HFFc6 (cell line): ENCODE results near the gene HEBP2. TPM values are rescaled to one million over a fixed set of nuclear protein-coding genes. Genes with fewer than 3 reads are reported as not detected.
A peak's percentile ranks its signal among the peaks of the same experiment; 100 is the strongest.
"Not testable (repeated sequence)": the region's sequence is repeated elsewhere in the genome, so short reads cannot be mapped to it uniquely, and the experiment has no call there.

ENCODE experiments used
- DNase-seq: peaks from one replicate; pipeline ENCODE4 v3.0.0-alpha.2; 2018
- H3K27ac Mint-ChIP-seq: 2 replicates; pipeline ENCODE4 v1.8.0; 2020; ENCODE audit warnings: mild to moderate bottlenecking, mixed read lengths
- H3K27me3 Mint-ChIP-seq: 2 replicates; pipeline ENCODE4 v1.8.0; 2021; ENCODE audit warnings: mild to moderate bottlenecking, moderate library complexity, mixed read lengths; ENCODE audit not compliant: insufficient read depth
- H3K36me3 Mint-ChIP-seq: 2 replicates; pipeline ENCODE4 v1.8.0; 2021; ENCODE audit warnings: low read depth, mixed read lengths
- H3K4me1 Mint-ChIP-seq: 2 replicates; pipeline ENCODE4 v1.8.0; 2020; ENCODE audit warnings: low read depth, mixed read lengths
- H3K4me3 Mint-ChIP-seq: 2 replicates; pipeline ENCODE4 v1.8.0; 2020; ENCODE audit warnings: mild to moderate bottlenecking, moderate library complexity, mixed read lengths
- H3K9me3 Mint-ChIP-seq: 2 replicates; pipeline ENCODE4 v1.8.0; 2020; ENCODE audit warnings: mild to moderate bottlenecking, mixed read lengths
- long read RNA-seq: library from polyadenylated mRNA; unstranded; transcript quantifications from one replicate; pipeline ENCODE4 v2.0.0, GENCODE V29; 2019
- total RNA-seq, 6 experiments: library from RNA; stranded (reverse); fragmentation: NEBNext Ultra II Directional; extraction: Animal tissue kit (Norgen Biotek cat#: 25700); gene quantifications; 2 replicates in 1 of 6; 3 replicates in 5 of 6; pipeline ENCODE4 v1.2.3, GENCODE V29; 2021
- TF ChIP-seq, protein P1 (sequence below): fragments of 200-600 bp; sonication (generic); IDR thresholded peaks from 2 replicates; pipeline ENCODE4 v1.5.0; 2021; ENCODE audit warnings: antibody characterized with exemption, mild to moderate bottlenecking

HEBP2 gene, protein sequence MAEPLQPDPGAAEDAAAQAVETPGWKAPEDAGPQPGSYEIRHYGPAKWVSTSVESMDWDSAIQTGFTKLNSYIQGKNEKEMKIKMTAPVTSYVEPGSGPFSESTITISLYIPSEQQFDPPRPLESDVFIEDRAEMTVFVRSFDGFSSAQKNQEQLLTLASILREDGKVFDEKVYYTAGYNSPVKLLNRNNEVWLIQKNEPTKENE
- total RNA-seq: 10 to 100 TPM; 39.7 to 48.4 (median 44.9) TPM
- long read RNA-seq, full-length matches to known transcripts: 7 of 24 reads
- long read RNA-seq, partial matches to known transcripts: 14 of 24 reads
- long read RNA-seq, other reads (novel, unspliced or antisense): 3 of 24 reads

DNA sequence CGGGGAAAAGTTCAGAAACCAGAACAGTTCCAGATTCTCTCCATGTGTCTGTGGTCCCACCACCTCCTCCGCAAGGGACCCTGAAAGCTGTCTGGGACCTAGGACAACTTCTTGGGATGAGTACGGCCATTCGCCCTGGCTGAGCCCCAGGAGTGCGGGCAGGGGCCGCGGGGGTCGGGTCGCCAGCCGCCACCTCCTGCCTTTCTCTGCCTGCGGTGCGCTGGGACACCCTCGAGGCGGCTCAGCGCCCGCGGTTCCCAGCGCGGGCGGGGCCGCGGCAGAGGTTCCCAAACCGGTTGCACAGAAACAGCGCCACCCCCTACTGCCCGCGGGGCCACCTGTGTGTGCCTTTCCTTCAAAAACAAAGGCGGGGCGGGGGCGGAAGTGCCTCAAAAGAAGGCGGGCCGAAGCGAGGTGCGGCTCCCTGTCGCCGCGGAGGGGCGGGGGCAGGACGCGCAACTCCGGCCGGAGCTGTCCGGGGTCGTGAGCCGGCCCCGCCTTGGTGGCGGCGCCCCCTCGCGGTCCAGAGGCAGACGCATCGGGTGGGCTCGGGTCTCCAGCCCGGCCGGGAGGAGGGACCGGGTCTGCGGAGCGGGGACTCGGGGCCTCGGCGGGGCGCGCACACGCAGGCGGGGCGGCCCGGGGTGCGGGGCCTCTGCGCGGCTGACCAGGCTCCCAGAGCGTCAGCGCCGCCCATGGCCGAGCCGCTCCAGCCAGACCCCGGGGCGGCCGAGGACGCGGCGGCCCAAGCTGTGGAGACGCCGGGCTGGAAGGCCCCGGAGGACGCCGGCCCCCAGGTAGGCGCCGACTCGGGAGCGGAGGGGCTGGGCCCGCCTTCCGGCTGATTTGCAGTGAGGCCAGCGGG, at the start of gene HEBP2:
Gene HEBP2 (plus strand): TSS at position 423 of the 865 bp plus-strand sequence. CDS start 273 bp downstream, at position 696.
- Mint-ChIP-seq H3K27me3 (no peaks in the 10 kb centered on the region; the same call in 1 of the 2 replicates), H3K4me1 (peaks cover 20% of the 10 kb centered on the region), H3K27ac (peak within 1 kb of the TSS; percentile 64), H3K4me3 (peak within 1 kb of the TSS; percentile 90), H3K36me3 (peaks cover 16% of the 10 kb centered on the region), H3K9me3 (no peaks in the 10 kb centered on the region)
- peak; percentile 67 for DNase-seq
- TF ChIP-seq, protein P1, sequence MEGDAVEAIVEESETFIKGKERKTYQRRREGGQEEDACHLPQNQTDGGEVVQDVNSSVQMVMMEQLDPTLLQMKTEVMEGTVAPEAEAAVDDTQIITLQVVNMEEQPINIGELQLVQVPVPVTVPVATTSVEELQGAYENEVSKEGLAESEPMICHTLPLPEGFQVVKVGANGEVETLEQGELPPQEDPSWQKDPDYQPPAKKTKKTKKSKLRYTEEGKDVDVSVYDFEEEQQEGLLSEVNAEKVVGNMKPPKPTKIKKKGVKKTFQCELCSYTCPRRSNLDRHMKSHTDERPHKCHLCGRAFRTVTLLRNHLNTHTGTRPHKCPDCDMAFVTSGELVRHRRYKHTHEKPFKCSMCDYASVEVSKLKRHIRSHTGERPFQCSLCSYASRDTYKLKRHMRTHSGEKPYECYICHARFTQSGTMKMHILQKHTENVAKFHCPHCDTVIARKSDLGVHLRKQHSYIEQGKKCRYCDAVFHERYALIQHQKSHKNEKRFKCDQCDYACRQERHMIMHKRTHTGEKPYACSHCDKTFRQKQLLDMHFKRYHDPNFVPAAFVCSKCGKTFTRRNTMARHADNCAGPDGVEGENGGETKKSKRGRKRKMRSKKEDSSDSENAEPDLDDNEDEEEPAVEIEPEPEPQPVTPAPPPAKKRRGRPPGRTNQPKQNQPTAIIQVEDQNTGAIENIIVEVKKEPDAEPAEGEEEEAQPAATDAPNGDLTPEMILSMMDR: peak; percentile 81

GRCh38 chr6:138357928-138358327, 46.1 kb upstream of the HEBP2 start:
- Mint-ChIP-seq H3K9me3 (no peaks in the 10 kb centered on the region), H3K4me1 (no peaks in the 10 kb centered on the region), H3K27ac (no peak overlapping the region), H3K36me3 (no peaks in the 10 kb centered on the region), H3K27me3 (peaks cover 5% of the 10 kb centered on the region), H3K4me3 (no peak overlapping the region)
- TF ChIP-seq, protein P1: no peak
- no peak for DNase-seq

- H3K36me3 Mint-ChIP-seq, H3K27me3 Mint-ChIP-seq, H3K9me3 Mint-ChIP-seq, DNase-seq, H3K27ac Mint-ChIP-seq, H3K4me1 Mint-ChIP-seq, H3K4me3 Mint-ChIP-seq: not testable (repeated sequence)
These were observed 35.3 kb upstream of the HEBP2 start for GRCh38 chr6:138368684-138369083.

GRCh38 chr6:138370631-138371451, 33.2 kb upstream of the HEBP2 start:
- H3K27ac Mint-ChIP-seq: no peak overlapping the region
- H3K9me3 Mint-ChIP-seq: no peaks in the 10 kb centered on the region; the same call in 1 of the 2 replicates
- peaks cover 3% of the 10 kb centered on the region for H3K27me3 Mint-ChIP-seq
- no peak for DNase-seq
- TF ChIP-seq, protein P1: no peak
- peaks cover 5% of the 10 kb centered on the region; the same call in 1 of the 2 replicates for H3K4me1 Mint-ChIP-seq
- no peaks in the 10 kb centered on the region for H3K36me3 Mint-ChIP-seq
- H3K4me3 Mint-ChIP-seq: no peak overlapping the region

DNA sequence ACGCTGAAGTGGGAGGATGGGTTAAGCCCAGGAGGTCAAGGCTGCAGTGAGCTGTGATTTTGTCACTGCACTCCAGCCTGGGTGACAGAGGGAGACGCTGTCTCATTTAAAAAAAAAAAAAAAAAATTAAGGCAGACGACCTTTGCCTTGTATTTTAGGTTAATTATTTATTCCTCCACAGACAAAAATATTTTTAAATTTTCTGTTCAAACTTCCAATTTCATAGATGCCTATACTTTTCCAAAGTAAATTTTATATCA, 32.6 kb upstream of the HEBP2 start:
- Mint-ChIP-seq H3K9me3 (no peaks in the 10 kb centered on the region; the same call in 1 of the 2 replicates), H3K27ac (no peak overlapping the region)
- no peak for DNase-seq

More for the DNA sequence above, 32.6 kb upstream of the HEBP2 start:
- TF ChIP-seq, protein P1: no peak
- Mint-ChIP-seq H3K4me1 (peaks cover 5% of the 10 kb centered on the region; the same call in 1 of the 2 replicates), H3K4me3 (no peak overlapping the region), H3K36me3 (no peaks in the 10 kb centered on the region), H3K27me3 (peaks cover 3% of the 10 kb centered on the region)
